ENCODE data around the gene FOXS1. TPM values are rescaled to one million over a fixed set of nuclear protein-coding genes. Genes with fewer than 3 reads are reported as not detected.
"Not testable (repeated sequence)": the region's sequence is repeated elsewhere in the genome, so short reads cannot be mapped to it uniquely, and the experiment has no call there.

The FOXS1 gene
- total and polyA plus RNA-seq, 11 donors, result 1.9 to 6.0 (median 3.7) TPM

DNA sequence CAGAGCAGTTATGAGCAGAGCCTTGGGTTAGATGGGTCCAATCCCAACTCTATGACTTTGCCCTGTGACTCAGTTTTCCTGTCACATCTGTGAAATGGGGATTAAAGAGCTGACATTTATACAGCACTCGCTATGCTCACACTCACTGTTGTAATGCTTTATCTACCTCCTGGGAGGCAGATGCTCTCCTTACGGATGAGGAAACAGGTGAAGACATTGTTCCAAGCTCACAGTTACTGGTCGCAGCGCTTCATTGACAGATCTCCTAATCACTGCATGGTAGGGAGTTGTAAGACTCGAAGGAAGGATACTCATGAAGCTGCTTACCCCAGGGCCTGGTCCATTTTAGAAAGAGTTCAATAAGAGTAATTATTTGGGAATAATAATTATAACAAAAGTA, 29.2 kb downstream of the FOXS1 start:
- H3K9me3 ChIP-seq, result no peaks in the 10 kb centered on the region
- 94 to 99% (median 96%) methylated on average over 5 of the region's 5 CpGs for WGBS, 4 donors
- intact Hi-C loops (cut with DNase I), result loop anchor here in 1 of 10 donors (10.0 kb wide), 1 partner anchor 151 kb away; no protein-coding TSS in a partner anchor
- TF ChIP-seq POLR2A (IDR thresholded peaks at IDR 0.05), result no peak
- TF ChIP-seq, protein P1, sequence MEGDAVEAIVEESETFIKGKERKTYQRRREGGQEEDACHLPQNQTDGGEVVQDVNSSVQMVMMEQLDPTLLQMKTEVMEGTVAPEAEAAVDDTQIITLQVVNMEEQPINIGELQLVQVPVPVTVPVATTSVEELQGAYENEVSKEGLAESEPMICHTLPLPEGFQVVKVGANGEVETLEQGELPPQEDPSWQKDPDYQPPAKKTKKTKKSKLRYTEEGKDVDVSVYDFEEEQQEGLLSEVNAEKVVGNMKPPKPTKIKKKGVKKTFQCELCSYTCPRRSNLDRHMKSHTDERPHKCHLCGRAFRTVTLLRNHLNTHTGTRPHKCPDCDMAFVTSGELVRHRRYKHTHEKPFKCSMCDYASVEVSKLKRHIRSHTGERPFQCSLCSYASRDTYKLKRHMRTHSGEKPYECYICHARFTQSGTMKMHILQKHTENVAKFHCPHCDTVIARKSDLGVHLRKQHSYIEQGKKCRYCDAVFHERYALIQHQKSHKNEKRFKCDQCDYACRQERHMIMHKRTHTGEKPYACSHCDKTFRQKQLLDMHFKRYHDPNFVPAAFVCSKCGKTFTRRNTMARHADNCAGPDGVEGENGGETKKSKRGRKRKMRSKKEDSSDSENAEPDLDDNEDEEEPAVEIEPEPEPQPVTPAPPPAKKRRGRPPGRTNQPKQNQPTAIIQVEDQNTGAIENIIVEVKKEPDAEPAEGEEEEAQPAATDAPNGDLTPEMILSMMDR (IDR thresholded peaks at IDR 0.05), result no peak
- no peaks in the 10 kb centered on the region for H3K36me3 ChIP-seq
- no peak for DNase-seq
- H3K4me3 ChIP-seq, result no peak overlapping the region
- no peak for ATAC-seq
- no peak overlapping the region for H3K27ac ChIP-seq
- H3K27me3 ChIP-seq, result no peaks in the 10 kb centered on the region
- H3K4me1 ChIP-seq, result peaks cover 0 to 44% (median 25%) of the 10 kb centered on the region in 12 donors

DNA sequence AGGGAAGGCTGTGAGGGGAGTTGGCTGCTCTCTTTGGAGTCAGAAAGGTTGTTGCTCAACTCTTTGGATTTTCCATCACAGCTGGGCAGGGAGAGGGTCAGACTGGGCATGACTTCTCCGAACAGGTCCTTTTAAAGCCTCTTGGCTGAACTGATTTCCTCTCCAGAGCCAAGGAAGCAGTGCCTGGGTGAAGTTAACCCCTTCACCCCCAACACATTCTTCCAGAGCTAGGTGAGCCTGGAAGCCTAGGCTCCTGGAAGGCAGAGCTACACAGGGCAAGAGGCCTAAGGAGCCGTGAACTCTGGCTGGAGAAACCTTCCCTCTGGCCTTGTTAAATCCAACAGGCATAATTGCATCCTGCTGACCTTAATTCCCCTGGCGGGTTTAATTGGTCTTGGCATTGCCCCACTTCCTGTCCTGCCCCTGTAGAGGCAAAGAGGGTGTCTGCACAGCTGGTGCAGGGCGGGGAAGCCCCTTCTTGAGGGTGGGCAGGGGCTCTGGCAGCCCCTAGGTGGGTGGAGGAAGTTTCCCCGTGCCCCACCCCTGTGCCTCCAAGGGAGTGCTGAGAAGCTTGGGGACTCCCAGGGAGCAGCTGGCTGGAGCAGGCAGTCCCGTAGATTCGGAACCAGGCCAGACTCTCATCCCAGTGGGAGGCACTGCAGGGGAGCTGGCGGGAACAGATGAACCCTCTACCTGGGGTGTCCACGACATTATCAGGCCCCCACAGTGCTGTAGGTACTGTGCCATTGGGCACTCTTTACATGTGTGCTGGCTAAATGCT, 29.8 kb downstream of the FOXS1 start:
- TF ChIP-seq, protein P1 (IDR thresholded peaks at IDR 0.05), result no peak
- TF ChIP-seq POLR2A (IDR thresholded peaks at IDR 0.05), result no peak
- DNase-seq, result peak in 1 of 5 donors; percentile 48
- Histone ChIP-seq H3K4me3 (no peak overlapping the region), H3K9me3 (no peaks in the 10 kb centered on the region), H3K27me3 (no peaks in the 10 kb centered on the region), H3K4me1 (peaks cover 0 to 50% (median 28%) of the 10 kb centered on the region in 12 donors), H3K27ac (peak overlapping the region in 6 of 12 donors; percentile 26 to 44 (median 40)), H3K36me3 (no peaks in the 10 kb centered on the region)
- peak in 3 of 4 donors; percentile 4 to 52 (median 40) for ATAC-seq
- 22 to 35% (median 28%) methylated on average over 7 to 9 of the region's 9 CpGs for WGBS, 4 donors
- intact Hi-C loops (cut with DNase I), result loop anchor here in 1 of 10 donors (10.0 kb wide), 1 partner anchor 151 kb away; no protein-coding TSS in a partner anchor

DNA sequence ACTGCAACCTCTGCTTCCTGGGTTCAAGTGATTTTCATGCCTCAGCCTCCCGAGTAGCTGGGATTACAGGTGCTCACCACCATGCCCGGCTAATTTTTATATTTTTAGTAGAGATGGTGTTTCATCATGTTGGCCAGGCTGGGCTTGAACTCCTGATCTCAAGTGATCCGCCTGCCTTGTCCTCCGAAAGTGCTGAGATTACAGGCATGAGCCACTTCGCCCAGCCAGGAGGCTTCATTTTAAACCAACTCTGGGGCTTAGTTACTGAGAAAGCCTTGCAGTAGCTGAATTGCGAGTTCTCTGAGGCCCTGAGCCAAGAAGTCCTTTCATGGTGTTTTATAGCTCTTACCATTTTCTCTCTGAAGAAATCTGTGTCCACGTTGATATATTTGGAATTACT, 31.3 kb downstream of the FOXS1 start:
- DNase-seq, H3K4me3 ChIP-seq, ATAC-seq, H3K9me3 ChIP-seq, H3K36me3 ChIP-seq, H3K27me3 ChIP-seq, H3K27ac ChIP-seq: not testable (repeated sequence)
- peaks cover 0 to 51% (median 30%) of the 10 kb centered on the region in 12 donors for H3K4me1 ChIP-seq
- 90 to 93% (median 92%) methylated on average over 7 of the region's 7 CpGs for WGBS, 4 donors
- intact Hi-C loops (cut with DNase I), result loop anchor here in 1 of 10 donors (10.0 kb wide), 1 partner anchor 149 kb away; no protein-coding TSS in a partner anchor

DNA sequence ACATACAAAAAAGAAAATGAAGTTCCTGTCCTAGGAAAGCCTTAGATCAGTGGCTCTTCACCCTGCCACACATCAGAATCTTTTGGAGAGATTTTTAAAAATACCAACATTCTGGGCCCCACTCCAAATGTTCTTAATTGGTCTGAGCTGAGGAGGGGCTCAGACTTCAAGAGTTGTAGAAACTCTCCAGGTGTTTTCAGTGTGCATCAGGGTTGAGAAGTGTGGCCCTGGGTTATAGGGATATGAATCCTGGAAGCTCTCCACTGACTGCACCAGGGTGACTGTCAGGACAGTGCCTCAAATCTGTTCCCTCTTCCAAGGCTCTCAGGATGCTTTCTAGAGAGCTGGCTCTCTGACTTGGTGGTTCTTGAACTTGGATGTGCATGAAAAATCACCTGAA, 31.8 kb downstream of the FOXS1 start:
- Histone ChIP-seq H3K4me1 (peaks cover 0 to 46% (median 28%) of the 10 kb centered on the region in 12 donors), H3K9me3 (no peaks in the 10 kb centered on the region), H3K27me3 (no peaks in the 10 kb centered on the region), H3K36me3 (no peaks in the 10 kb centered on the region), H3K27ac (peak overlapping the region in 1 of 12 donors; percentile 82), H3K4me3 (no peak overlapping the region)
- DNase-seq (no peak), ATAC-seq (no peak)
- intact Hi-C loops (cut with DNase I), result loop anchor here in 1 of 10 donors (10.0 kb wide), 1 partner anchor 149 kb away; no protein-coding TSS in a partner anchor
- no peak for TF ChIP-seq POLR2A (IDR thresholded peaks at IDR 0.05)
- TF ChIP-seq, protein P1 (IDR thresholded peaks at IDR 0.05), result no peak

Measured in heart left ventricle (tissue), 16 donors.